Measurements from ENCODE around the gene CCDC6.
"Not testable (repeated sequence)": the region's sequence is repeated elsewhere in the genome, so short reads cannot be mapped to it uniquely, and the experiment has no call there.

The CCDC6 gene

GRCh38 chr10:59887006-59887405 is 19.4 kb downstream of the CCDC6 start:
- no peak for DNase-seq
- no peak for TF ChIP-seq CTCF (IDR thresholded peaks at IDR 0.05)
- Histone ChIP-seq H3K27me3 (no peaks in the 10 kb centered on the region), H3K27ac (no peak overlapping the region), H3K36me3 (peaks cover 0 to 14% (median 5%) of the 10 kb centered on the region in 3 donors), H3K9me3 (no peaks in the 10 kb centered on the region), H3K4me3 (no peak overlapping the region), H3K4me1 (peaks cover 0 to 93% (median 29%) of the 10 kb centered on the region in 4 donors)
- intact Hi-C loops (cut with DNase I; ENCODE audit: low total_unique reads), result no loop called here

GRCh38 chr10:59885430-59886134 is 20.8 kb downstream of the CCDC6 start:
- Histone ChIP-seq H3K9me3 (no peaks in the 10 kb centered on the region), H3K27ac (peak overlapping the region in 1 of 2 donors; percentile 13), H3K36me3 (peaks cover 0 to 14% (median 5%) of the 10 kb centered on the region in 3 donors), H3K27me3 (no peaks in the 10 kb centered on the region), H3K4me3 (no peak overlapping the region), H3K4me1 (peaks cover 0 to 93% (median 30%) of the 10 kb centered on the region in 4 donors)
- intact Hi-C loops (cut with DNase I; ENCODE audit: low total_unique reads), result no loop called here
- no peak for DNase-seq
- no peak for TF ChIP-seq CTCF (IDR thresholded peaks at IDR 0.05)

DNA sequence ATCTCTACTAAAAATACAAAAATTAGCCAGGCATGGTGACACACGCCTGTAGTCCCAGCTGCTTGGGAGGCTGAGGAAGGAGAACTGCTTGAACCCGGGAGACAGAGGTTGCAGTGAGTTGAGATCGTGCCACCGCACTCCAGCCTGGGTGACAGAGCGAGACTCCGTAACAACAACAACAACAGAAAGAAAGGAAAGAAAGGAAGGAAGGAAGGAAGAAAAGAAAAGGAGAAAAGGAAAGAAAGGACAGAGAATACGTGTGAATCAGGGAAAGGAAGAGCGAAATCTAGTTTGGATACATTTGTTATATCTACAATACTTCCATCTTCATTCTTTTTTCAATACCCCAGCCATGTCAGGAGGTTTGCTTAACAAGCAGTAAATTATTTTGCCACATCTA is 21.5 kb downstream of the CCDC6 start:
- H3K27ac ChIP-seq; DNase-seq; H3K36me3 ChIP-seq; H3K27me3 ChIP-seq; H3K9me3 ChIP-seq; intact Hi-C loops (cut with DNase I; ENCODE audit: low total_unique reads); H3K4me3 ChIP-seq: not testable (repeated sequence)
- peaks cover 0 to 93% (median 36%) of the 10 kb centered on the region in 4 donors for H3K4me1 ChIP-seq

GRCh38 chr10:59881640-59882039 is 24.7 kb downstream of the CCDC6 start:
- TF ChIP-seq CTCF (IDR thresholded peaks at IDR 0.05), result no peak
- no peaks in the 10 kb centered on the region for H3K9me3 ChIP-seq
- DNase-seq, result no peak
- no peaks in the 10 kb centered on the region for H3K36me3 ChIP-seq
- H3K4me3 ChIP-seq, result no peak overlapping the region
- intact Hi-C loops (cut with DNase I; ENCODE audit: low total_unique reads), result no loop called here
- H3K27me3 ChIP-seq, result no peaks in the 10 kb centered on the region
- H3K27ac ChIP-seq, result no peak overlapping the region
- peaks cover 0 to 92% (median 23%) of the 10 kb centered on the region in 4 donors for H3K4me1 ChIP-seq

GRCh38 chr10:59880971-59881510 is 25.3 kb downstream of the CCDC6 start:
- H3K36me3 ChIP-seq, result no peaks in the 10 kb centered on the region
- TF ChIP-seq CTCF (IDR thresholded peaks at IDR 0.05), result no peak
- intact Hi-C loops (cut with DNase I; ENCODE audit: low total_unique reads), result no loop called here
- H3K4me3 ChIP-seq, result no peak overlapping the region
- H3K4me1 ChIP-seq, result peaks cover 0 to 92% (median 21%) of the 10 kb centered on the region in 4 donors
- no peak for DNase-seq
- H3K27ac ChIP-seq, result no peak overlapping the region
- no peaks in the 10 kb centered on the region for H3K9me3 ChIP-seq
- no peaks in the 10 kb centered on the region for H3K27me3 ChIP-seq

DNA sequence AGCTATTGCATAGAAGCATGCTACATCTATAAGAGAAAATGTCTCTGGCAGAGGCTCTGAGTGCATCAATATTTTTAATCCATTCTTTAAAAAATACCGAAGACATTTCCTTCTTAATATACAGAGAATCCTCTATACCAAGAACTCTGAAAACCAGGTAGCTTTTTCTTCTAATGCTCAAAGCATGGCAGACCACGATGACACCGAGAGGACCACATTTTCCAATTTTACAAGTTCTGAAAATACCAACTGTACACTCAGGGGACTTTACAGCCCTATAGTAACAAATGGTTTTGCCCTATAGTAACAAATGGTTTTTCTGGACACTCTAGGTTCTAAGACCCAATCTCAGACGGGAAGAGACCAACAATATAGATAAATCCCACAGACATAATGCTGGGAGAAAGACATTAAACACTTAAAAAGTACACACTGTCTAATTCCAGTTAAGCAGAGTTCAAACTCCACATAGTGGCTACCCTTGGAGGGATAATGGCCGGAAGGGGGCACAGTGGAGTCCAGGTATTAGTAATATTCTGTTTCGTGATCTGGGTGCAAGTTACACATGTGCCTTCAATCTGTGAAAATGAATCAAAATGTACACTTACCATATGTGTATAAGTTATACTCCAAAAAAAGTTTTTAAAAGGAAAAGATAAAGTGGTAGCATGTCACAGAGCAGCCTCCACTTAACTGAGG is 26.2 kb downstream of the CCDC6 start:
- TF ChIP-seq CTCF (IDR thresholded peaks at IDR 0.05), result no peak
- Histone ChIP-seq H3K36me3 (no peaks in the 10 kb centered on the region), H3K27me3 (no peaks in the 10 kb centered on the region), H3K27ac (peak overlapping the region in 1 of 2 donors; percentile 52), H3K4me3 (no peak overlapping the region), H3K9me3 (no peaks in the 10 kb centered on the region), H3K4me1 (peaks cover 0 to 92% (median 17%) of the 10 kb centered on the region in 4 donors)
- intact Hi-C loops (cut with DNase I; ENCODE audit: low total_unique reads), result no loop called here
- no peak for DNase-seq
